GM23338 (cell line): ENCODE results near the gene CUX1. TPM values are rescaled to one million over a fixed set of nuclear protein-coding genes. Genes with fewer than 3 reads are reported as not detected.

Experiments
- ATAC-seq: fragments of 200-7000 bp; cut with Tn5 transposase; 3 replicates; pipeline ENCODE4 v1.9.1; 2020
- DNase-seq: peaks from one replicate; pipeline ENCODE4 v3.0.0-alpha.2; 2015; ENCODE audit warnings: low spot score
- H2AFZ ChIP-seq: fragments of 200-600 bp; sonication (generic); 2 replicates; pipeline ENCODE4 v1.8.0; 2016; ENCODE audit warnings: antibody characterized with exemption, mild to moderate bottlenecking, moderate library complexity
- H3F3A ChIP-seq: fragments of 200-600 bp; sonication (generic); replicated peaks from 2 replicates; pipeline ENCODE4 v1.8.0; 2017; ENCODE audit warnings: antibody characterized with exemption, mixed run types, low read depth
- H3K27ac ChIP-seq: fragments of 200-600 bp; sonication (generic); 2 replicates; pipeline ENCODE4 v1.6.1; 2016; ENCODE audit warnings: low read depth
- H3K27me3 ChIP-seq: fragments of 200-600 bp; sonication (generic); 2 replicates; pipeline ENCODE4 v1.8.0; 2016; ENCODE audit warnings: mild to moderate bottlenecking, mixed run types, moderate library complexity; ENCODE audit not compliant: insufficient read depth
- H3K36me3 ChIP-seq: fragments of 200-600 bp; sonication (generic); 2 replicates; pipeline ENCODE4 v1.8.0; 2016; ENCODE audit warnings: mild to moderate bottlenecking; ENCODE audit not compliant: insufficient read depth
- H3K4me1 ChIP-seq: fragments of 200-600 bp; sonication (generic); 2 replicates; pipeline ENCODE4 v1.8.0; 2016; ENCODE audit warnings: mild to moderate bottlenecking, moderate library complexity; ENCODE audit not compliant: insufficient read depth
- H3K4me2 ChIP-seq: fragments of 200-600 bp; sonication (generic); 2 replicates; pipeline ENCODE4 v1.7.1; 2017; ENCODE audit warnings: mixed run types
- H3K4me3 ChIP-seq: fragments of 200-600 bp; sonication (generic); 2 replicates; pipeline ENCODE4 v1.6.1; 2016; ENCODE audit warnings: mixed run types
- H3K79me2 ChIP-seq: fragments of 200-600 bp; sonication (generic); replicated peaks from 2 replicates; pipeline ENCODE4 v1.8.0; 2017; ENCODE audit warnings: mild to moderate bottlenecking; ENCODE audit not compliant: insufficient read depth
- H3K9me2 ChIP-seq: fragments of 200-600 bp; sonication (generic); 2 replicates; pipeline ENCODE4 v1.8.0; 2017; ENCODE audit not compliant: insufficient read depth
- H4K20me1 ChIP-seq: fragments of 200-600 bp; sonication (generic); replicated peaks from 2 replicates; pipeline ENCODE4 v1.8.0; 2017; ENCODE audit warnings: mild to moderate bottlenecking; ENCODE audit not compliant: insufficient read depth
- H3K27ac Mint-ChIP-seq: 2 replicates; pipeline ENCODE4 v1.8.0; 2020; ENCODE audit warnings: inconsistent platforms, mild to moderate bottlenecking, moderate library complexity, mixed read lengths
- H3K27me3 Mint-ChIP-seq: 3 replicates; pipeline ENCODE4 v1.8.0; 2022; ENCODE audit warnings: low read depth, mild to moderate bottlenecking, moderate library complexity, mixed read lengths, inconsistent platforms; ENCODE audit not compliant: insufficient read depth, poor library complexity
- H3K36me3 Mint-ChIP-seq: 3 replicates; pipeline ENCODE4 v1.8.0; 2021; ENCODE audit warnings: low read depth, mild to moderate bottlenecking, inconsistent platforms, moderate library complexity, mixed read lengths
- H3K4me1 Mint-ChIP-seq: 3 replicates; pipeline ENCODE4 v1.8.0; 2020; ENCODE audit warnings: mild to moderate bottlenecking, inconsistent platforms, mixed read lengths
- H3K4me3 Mint-ChIP-seq: 3 replicates; pipeline ENCODE4 v1.8.0; 2021; ENCODE audit warnings: moderate library complexity, mild to moderate bottlenecking, inconsistent platforms, mixed read lengths
- H3K9me3 Mint-ChIP-seq: 3 replicates; pipeline ENCODE4 v1.8.0; 2020; ENCODE audit warnings: moderate library complexity, mild to moderate bottlenecking, inconsistent platforms, mixed read lengths
- CREB1 ChIP-seq: fragments of 250-450 bp; sonication (Bioruptor Pico); IDR thresholded peaks from 2 replicates; pipeline ENCODE4 v1.5.0; 2020; ENCODE audit warnings: low read depth, mild to moderate bottlenecking, moderate library complexity
- CTCF ChIP-seq, 2 experiments: fragments of 200-600 bp in 1 of 2; sonication (generic) in 1 of 2; conservative IDR thresholded peaks; 2 replicates each; pipeline versions ENCODE4 v1.5.1 to v1.6.1; 2016 to 2017; ENCODE audit warnings: antibody characterized with exemption in 2 of 2, low read depth in 2 of 2, mild to moderate bottlenecking in 2 of 2, moderate library complexity in 1 of 2
- ETS1 ChIP-seq: IDR thresholded peaks from 2 replicates; pipeline ENCODE4 v1.6.1; 2016; ENCODE audit warnings: antibody characterized with exemption
- EZH2 ChIP-seq: fragments of 200-600 bp; sonication (generic); IDR thresholded peaks from one replicate; pipeline ENCODE4 v1.8.0; 2017; ENCODE audit warnings: antibody characterized with exemption, mild to moderate bottlenecking, low read depth; ENCODE audit not compliant: unreplicated experiment
- EZH2phosphoT487 ChIP-seq: fragments of 200-600 bp; sonication (generic); IDR thresholded peaks from one replicate; pipeline ENCODE4 v1.8.1; 2018; ENCODE audit warnings: antibody characterized with exemption; ENCODE audit not compliant: unreplicated experiment
- JUNB ChIP-seq: IDR thresholded peaks from one replicate; pipeline ENCODE4 v1.6.1; 2016; ENCODE audit warnings: antibody characterized with exemption; ENCODE audit not compliant: unreplicated experiment
- NANOG ChIP-seq: IDR thresholded peaks from 2 replicates; pipeline ENCODE4 v1.6.1; 2016; ENCODE audit warnings: antibody characterized with exemption, borderline replicate concordance
- POLR2AphosphoS5 ChIP-seq: IDR thresholded peaks from 2 replicates; pipeline ENCODE4 v1.6.1; 2016; ENCODE audit warnings: antibody characterized with exemption, low read depth
- STAT1 ChIP-seq: IDR thresholded peaks from one replicate; pipeline ENCODE4 v1.6.1; 2016; ENCODE audit warnings: antibody characterized with exemption; ENCODE audit not compliant: unreplicated experiment
- ZNF114 ChIP-seq: fragments of 250-450 bp; sonication (Bioruptor Pico); IDR thresholded peaks from 2 replicates; pipeline ENCODE4 v1.5.0; 2020; ENCODE audit warnings: mild to moderate bottlenecking, moderate library complexity
- ZNF331 ChIP-seq: fragments of 250-450 bp; sonication (Bioruptor Pico); IDR thresholded peaks from 2 replicates; pipeline ENCODE4 v1.5.0; 2020; ENCODE audit warnings: low read depth, mild to moderate bottlenecking, moderate library complexity
- polyA plus RNA-seq: library from polyadenylated mRNA; unstranded; fragments of >200 nt; fragmentation: Nextera tagmentation; extraction: Ambion mirVana; gene quantifications from 2 replicates; pipeline ENCODE4 v1.2.1, GENCODE V29; 2016
- total RNA-seq: library from RNA; depleted of rRNA; stranded (reverse); fragments of >200 nt; shearing (Covaris generic); gene quantifications from 2 replicates; pipeline ENCODE4 v1.2.3, GENCODE V29; 2014
- TF ChIP-seq, protein P1 (sequence below): fragments of 250-450 bp; sonication (Bioruptor Pico); IDR thresholded peaks from 2 replicates; pipeline ENCODE4 v1.5.0; 2020; ENCODE audit warnings: mild to moderate bottlenecking, moderate library complexity
- TF ChIP-seq, protein P2 (sequence below): IDR thresholded peaks from one replicate; pipeline ENCODE4 v1.6.1; 2018; ENCODE audit warnings: antibody characterized with exemption; ENCODE audit not compliant: unreplicated experiment

The CUX1 gene
- total and polyA plus RNA-seq, 2 experiments from 2014 or later = 49.9 to 64.0 TPM

GRCh38 chr7:101961811-101962210 lies 144.4 kb downstream of the CUX1 start:
- ATAC-seq (no peak), DNase-seq (no peak)
- H3F3A ChIP-seq = no peaks in the 10 kb centered on the region
- TF ChIP-seq EZH2 (no peak), CTCF (conservative IDR thresholded peaks at IDR 0.05; ENCODE audit: low read depth in 2 of 2) (no peak), JUNB (no peak), ZNF114 (CRISPR knock-in tag) (no peak), NANOG (no peak), ETS1 (no peak), CREB1 (CRISPR knock-in tag) (no peak), EZH2phosphoT487 (no peak), ZNF331 (CRISPR knock-in tag) (no peak), STAT1 (no peak), POLR2AphosphoS5 (no peak)
- TF ChIP-seq, protein P1, sequence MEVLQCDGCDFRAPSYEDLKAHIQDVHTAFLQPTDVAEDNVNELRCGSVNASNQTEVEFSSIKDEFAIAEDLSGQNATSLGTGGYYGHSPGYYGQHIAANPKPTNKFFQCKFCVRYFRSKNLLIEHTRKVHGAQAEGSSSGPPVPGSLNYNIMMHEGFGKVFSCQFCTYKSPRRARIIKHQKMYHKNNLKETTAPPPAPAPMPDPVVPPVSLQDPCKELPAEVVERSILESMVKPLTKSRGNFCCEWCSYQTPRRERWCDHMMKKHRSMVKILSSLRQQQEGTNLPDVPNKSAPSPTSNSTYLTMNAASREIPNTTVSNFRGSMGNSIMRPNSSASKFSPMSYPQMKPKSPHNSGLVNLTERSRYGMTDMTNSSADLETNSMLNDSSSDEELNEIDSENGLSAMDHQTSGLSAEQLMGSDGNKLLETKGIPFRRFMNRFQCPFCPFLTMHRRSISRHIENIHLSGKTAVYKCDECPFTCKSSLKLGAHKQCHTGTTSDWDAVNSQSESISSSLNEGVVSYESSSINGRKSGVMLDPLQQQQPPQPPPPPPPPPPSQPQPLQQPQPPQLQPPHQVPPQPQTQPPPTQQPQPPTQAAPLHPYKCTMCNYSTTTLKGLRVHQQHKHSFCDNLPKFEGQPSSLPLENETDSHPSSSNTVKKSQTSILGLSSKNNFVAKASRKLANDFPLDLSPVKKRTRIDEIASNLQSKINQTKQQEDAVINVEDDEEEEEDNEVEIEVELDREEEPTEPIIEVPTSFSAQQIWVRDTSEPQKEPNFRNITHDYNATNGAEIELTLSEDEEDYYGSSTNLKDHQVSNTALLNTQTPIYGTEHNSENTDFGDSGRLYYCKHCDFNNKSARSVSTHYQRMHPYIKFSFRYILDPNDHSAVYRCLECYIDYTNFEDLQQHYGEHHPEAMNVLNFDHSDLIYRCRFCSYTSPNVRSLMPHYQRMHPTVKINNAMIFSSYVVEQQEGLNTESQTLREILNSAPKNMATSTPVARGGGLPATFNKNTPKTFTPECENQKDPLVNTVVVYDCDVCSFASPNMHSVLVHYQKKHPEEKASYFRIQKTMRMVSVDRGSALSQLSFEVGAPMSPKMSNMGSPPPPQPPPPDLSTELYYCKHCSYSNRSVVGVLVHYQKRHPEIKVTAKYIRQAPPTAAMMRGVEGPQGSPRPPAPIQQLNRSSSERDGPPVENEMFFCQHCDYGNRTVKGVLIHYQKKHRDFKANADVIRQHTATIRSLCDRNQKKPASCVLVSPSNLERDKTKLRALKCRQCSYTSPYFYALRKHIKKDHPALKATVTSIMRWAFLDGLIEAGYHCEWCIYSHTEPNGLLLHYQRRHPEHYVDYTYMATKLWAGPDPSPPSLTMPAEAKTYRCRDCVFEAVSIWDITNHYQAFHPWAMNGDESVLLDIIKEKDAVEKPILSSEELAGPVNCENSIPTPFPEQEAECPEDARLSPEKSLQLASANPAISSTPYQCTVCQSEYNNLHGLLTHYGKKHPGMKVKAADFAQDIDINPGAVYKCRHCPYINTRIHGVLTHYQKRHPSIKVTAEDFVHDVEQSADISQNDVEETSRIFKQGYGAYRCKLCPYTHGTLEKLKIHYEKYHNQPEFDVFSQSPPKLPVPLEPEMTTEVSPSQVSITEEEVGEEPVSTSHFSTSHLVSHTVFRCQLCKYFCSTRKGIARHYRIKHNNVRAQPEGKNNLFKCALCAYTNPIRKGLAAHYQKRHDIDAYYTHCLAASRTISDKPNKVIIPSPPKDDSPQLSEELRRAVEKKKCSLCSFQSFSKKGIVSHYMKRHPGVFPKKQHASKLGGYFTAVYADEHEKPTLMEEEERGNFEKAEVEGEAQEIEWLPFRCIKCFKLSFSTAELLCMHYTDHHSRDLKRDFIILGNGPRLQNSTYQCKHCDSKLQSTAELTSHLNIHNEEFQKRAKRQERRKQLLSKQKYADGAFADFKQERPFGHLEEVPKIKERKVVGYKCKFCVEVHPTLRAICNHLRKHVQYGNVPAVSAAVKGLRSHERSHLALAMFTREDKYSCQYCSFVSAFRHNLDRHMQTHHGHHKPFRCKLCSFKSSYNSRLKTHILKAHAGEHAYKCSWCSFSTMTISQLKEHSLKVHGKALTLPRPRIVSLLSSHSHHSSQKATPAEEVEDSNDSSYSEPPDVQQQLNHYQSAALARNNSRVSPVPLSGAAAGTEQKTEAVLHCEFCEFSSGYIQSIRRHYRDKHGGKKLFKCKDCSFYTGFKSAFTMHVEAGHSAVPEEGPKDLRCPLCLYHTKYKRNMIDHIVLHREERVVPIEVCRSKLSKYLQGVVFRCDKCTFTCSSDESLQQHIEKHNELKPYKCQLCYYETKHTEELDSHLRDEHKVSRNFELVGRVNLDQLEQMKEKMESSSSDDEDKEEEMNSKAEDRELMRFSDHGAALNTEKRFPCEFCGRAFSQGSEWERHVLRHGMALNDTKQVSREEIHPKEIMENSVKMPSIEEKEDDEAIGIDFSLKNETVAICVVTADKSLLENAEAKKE (CRISPR knock-in tag) = no peak
- TF ChIP-seq, protein P2, sequence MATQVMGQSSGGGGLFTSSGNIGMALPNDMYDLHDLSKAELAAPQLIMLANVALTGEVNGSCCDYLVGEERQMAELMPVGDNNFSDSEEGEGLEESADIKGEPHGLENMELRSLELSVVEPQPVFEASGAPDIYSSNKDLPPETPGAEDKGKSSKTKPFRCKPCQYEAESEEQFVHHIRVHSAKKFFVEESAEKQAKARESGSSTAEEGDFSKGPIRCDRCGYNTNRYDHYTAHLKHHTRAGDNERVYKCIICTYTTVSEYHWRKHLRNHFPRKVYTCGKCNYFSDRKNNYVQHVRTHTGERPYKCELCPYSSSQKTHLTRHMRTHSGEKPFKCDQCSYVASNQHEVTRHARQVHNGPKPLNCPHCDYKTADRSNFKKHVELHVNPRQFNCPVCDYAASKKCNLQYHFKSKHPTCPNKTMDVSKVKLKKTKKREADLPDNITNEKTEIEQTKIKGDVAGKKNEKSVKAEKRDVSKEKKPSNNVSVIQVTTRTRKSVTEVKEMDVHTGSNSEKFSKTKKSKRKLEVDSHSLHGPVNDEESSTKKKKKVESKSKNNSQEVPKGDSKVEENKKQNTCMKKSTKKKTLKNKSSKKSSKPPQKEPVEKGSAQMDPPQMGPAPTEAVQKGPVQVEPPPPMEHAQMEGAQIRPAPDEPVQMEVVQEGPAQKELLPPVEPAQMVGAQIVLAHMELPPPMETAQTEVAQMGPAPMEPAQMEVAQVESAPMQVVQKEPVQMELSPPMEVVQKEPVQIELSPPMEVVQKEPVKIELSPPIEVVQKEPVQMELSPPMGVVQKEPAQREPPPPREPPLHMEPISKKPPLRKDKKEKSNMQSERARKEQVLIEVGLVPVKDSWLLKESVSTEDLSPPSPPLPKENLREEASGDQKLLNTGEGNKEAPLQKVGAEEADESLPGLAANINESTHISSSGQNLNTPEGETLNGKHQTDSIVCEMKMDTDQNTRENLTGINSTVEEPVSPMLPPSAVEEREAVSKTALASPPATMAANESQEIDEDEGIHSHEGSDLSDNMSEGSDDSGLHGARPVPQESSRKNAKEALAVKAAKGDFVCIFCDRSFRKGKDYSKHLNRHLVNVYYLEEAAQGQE = no peak
- H3K4me2 ChIP-seq = no peak overlapping the region
- H3K27me3 Mint-ChIP-seq = peaks cover 15% of the 10 kb centered on the region
- H2AFZ ChIP-seq = no peak overlapping the region
- no peaks in the 10 kb centered on the region for H3K36me3 ChIP-seq
- H3K4me1 ChIP-seq = peaks cover 9% of the 10 kb centered on the region
- peaks cover 98% of the 10 kb centered on the region for H3K79me2 ChIP-seq
- H3K27ac Mint-ChIP-seq = no peak overlapping the region
- no peak overlapping the region for H3K4me3 ChIP-seq
- no peaks in the 10 kb centered on the region for H3K36me3 Mint-ChIP-seq
- H3K27ac ChIP-seq = no peak overlapping the region
- H4K20me1 ChIP-seq = peaks cover under 1% of the 10 kb centered on the region; the same call in 1 of the 2 replicates
- no peak overlapping the region for H3K4me3 Mint-ChIP-seq
- peaks cover 37% of the 10 kb centered on the region for H3K4me1 Mint-ChIP-seq
- no peaks in the 10 kb centered on the region for H3K27me3 ChIP-seq
- no peaks in the 10 kb centered on the region for H3K9me2 ChIP-seq
- no peaks in the 10 kb centered on the region for H3K9me3 Mint-ChIP-seq
